ENCODE results near the gene SOD1.

SOD1 gene

DNA sequence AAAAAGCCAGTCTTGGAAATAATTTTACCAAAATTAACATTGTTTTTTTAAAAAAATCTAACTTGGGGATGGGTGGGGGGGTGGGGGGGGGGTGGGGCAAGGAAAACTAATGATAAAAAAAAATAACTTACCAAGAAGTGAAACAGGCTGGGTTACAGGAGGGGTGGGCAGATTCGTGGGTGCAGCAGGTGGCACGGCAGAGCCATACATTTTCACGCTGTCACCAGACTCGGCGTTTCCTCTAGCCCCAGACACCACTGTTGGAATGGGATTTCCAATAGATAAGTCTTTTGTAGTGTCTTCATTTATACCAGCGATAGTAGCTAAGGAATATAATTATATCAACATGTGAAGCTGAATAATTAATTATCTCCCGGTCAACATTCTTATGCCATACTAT, 25.4 kb downstream of the SOD1 start:
- Histone ChIP-seq H3K4ac (ENCODE audit: low read depth, low read length) (no peak overlapping the region), H3K18ac (ENCODE audit: low read length) (no peak overlapping the region), H4K5ac (ENCODE audit: low read length) (no peak overlapping the region), H2BK5ac (ENCODE audit: low read length) (no peak overlapping the region), H4K8ac (ENCODE audit: low read depth, low read length) (no peak overlapping the region), H3K9ac (ENCODE audit: low read length) (no peak overlapping the region), H2AK5ac (ENCODE audit: low read length) (no peak overlapping the region), H3K4me3 (ENCODE audit: low read length) (no peak overlapping the region), H3K56ac (ENCODE audit: low read length) (no peak overlapping the region), H3K4me1 (ENCODE audit: control insufficient read depth, low read depth, low read length) (no peaks in the 10 kb centered on the region), H3K4me2 (ENCODE audit: low read length) (no peak overlapping the region), H2BK120ac (ENCODE audit: low read depth, low read length) (no peak overlapping the region), H3K79me2 (ENCODE audit: control insufficient read depth, insufficient read depth, low read length) (no peaks in the 10 kb centered on the region), H3K79me1 (ENCODE audit: low read length) (peaks cover 3% of the 10 kb centered on the region), H3K27ac (ENCODE audit: low read depth, low read length) (no peak overlapping the region), H3K27me3 (ENCODE audit: insufficient read depth, low read length, poor library complexity) (no peaks in the 10 kb centered on the region), H3K23ac (ENCODE audit: low read length) (no peak overlapping the region), H3K36me3 (ENCODE audit: control insufficient read depth, insufficient read depth, low read length) (peaks cover 4% of the 10 kb centered on the region), H2BK15ac (replicated peaks; ENCODE audit: low read depth) (no peak overlapping the region)
- no CpG with 5 or more reads among the region's 7 CpGs for WGBS (ENCODE audit: extremely low coverage, insufficient coverage, low lambda C conversion rate)
- DNase-seq, result no peak

DNA sequence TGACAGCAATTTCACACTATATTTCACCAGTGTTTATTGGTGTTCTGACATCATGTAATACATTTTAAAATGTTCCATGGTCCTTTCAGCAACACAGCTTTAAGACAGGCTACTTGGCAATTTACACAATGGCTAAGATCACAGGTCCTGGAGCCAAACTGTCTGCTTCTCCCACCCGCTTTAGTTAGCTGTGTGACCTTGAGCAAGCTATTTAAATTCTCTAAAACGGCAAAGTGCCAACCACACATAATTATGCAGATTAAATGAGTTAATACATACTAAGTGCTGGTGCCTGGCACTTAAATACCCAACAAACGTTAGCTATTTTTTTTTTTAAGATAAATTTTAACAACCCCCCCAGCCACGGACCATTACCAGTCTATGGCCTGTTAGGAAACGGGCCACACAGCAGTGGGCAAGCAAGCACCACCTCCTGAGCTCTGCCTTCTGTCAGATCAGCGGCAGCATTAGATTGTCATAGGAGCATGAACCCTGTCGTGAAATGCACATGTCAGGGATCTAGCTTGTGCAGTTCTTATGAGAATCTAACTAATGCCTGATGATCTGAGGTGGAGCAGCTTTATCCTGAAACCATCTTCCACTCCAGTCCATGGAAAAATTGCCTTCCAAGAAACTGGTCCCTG, 26.9 kb downstream of the SOD1 start:
- no peak overlapping the region for H2BK120ac ChIP-seq (ENCODE audit: low read depth, low read length)
- no peak overlapping the region for H2BK15ac ChIP-seq (replicated peaks; ENCODE audit: low read depth)
- no peaks in the 10 kb centered on the region for H3K79me2 ChIP-seq (ENCODE audit: control insufficient read depth, insufficient read depth, low read length)
- no peak overlapping the region for H3K18ac ChIP-seq (ENCODE audit: low read length)
- H2AK5ac ChIP-seq (ENCODE audit: low read length), result no peak overlapping the region
- H3K27me3 ChIP-seq (ENCODE audit: insufficient read depth, low read length, poor library complexity), result no peaks in the 10 kb centered on the region
- H3K23ac ChIP-seq (ENCODE audit: low read length), result no peak overlapping the region
- peaks cover 3% of the 10 kb centered on the region for H3K79me1 ChIP-seq (ENCODE audit: low read length)
- no peaks in the 10 kb centered on the region for H3K4me1 ChIP-seq (ENCODE audit: control insufficient read depth, low read depth, low read length)
- no peak overlapping the region for H3K56ac ChIP-seq (ENCODE audit: low read length)
- no peak for DNase-seq
- WGBS (ENCODE audit: extremely low coverage, insufficient coverage, low lambda C conversion rate), result no CpG with 5 or more reads among the region's 7 CpGs
- no peak overlapping the region for H2BK5ac ChIP-seq (ENCODE audit: low read length)
- H3K4me2 ChIP-seq (ENCODE audit: low read length), result no peak overlapping the region
- H3K4ac ChIP-seq (ENCODE audit: low read depth, low read length), result no peak overlapping the region
- H3K27ac ChIP-seq (ENCODE audit: low read depth, low read length), result no peak overlapping the region
- H3K9ac ChIP-seq (ENCODE audit: low read length), result no peak overlapping the region
- H4K5ac ChIP-seq (ENCODE audit: low read length), result no peak overlapping the region
- no peak overlapping the region for H3K4me3 ChIP-seq (ENCODE audit: low read length)
- peaks cover 4% of the 10 kb centered on the region for H3K36me3 ChIP-seq (ENCODE audit: control insufficient read depth, insufficient read depth, low read length)
- H4K8ac ChIP-seq (ENCODE audit: low read depth, low read length), result no peak overlapping the region

DNA sequence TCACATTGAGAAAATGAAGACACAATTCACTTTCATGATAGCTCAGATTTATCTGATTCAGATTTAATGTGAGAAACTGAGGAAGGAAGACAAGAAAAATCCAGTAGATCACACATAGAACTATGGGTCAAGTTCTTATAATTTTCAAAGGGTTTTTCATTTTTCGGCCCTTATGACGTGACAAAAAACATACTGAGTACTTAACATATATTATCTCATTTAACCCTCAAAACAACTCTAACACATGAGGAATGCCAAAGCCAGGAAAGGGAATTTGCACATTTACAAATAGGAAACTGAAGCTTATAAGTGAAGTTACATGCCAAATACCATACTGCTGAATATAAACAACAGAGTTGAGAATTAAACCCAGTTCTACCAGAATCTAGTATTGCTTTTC, 27.6 kb downstream of the SOD1 start:
- no peak overlapping the region for H3K18ac ChIP-seq (ENCODE audit: low read length)
- H3K4me1 ChIP-seq (ENCODE audit: control insufficient read depth, low read depth, low read length), result no peaks in the 10 kb centered on the region
- H3K36me3 ChIP-seq (ENCODE audit: control insufficient read depth, insufficient read depth, low read length), result peaks cover 4% of the 10 kb centered on the region
- no peak for DNase-seq
- H4K8ac ChIP-seq (ENCODE audit: low read depth, low read length), result no peak overlapping the region
- H2BK120ac ChIP-seq (ENCODE audit: low read depth, low read length), result no peak overlapping the region
- no peak overlapping the region for H3K4ac ChIP-seq (ENCODE audit: low read depth, low read length)
- no peak overlapping the region for H3K4me2 ChIP-seq (ENCODE audit: low read length)
- no peak overlapping the region for H3K27ac ChIP-seq (ENCODE audit: low read depth, low read length)
- no peak overlapping the region for H3K9ac ChIP-seq (ENCODE audit: low read length)
- H3K4me3 ChIP-seq (ENCODE audit: low read length), result no peak overlapping the region
- H2BK5ac ChIP-seq (ENCODE audit: low read length), result no peak overlapping the region
- H4K5ac ChIP-seq (ENCODE audit: low read length), result no peak overlapping the region
- H3K27me3 ChIP-seq (ENCODE audit: insufficient read depth, low read length, poor library complexity), result no peaks in the 10 kb centered on the region
- H3K79me2 ChIP-seq (ENCODE audit: control insufficient read depth, insufficient read depth, low read length), result no peaks in the 10 kb centered on the region
- H3K56ac ChIP-seq (ENCODE audit: low read length), result no peak overlapping the region
- no CpG with 5 or more reads among the region's 2 CpGs for WGBS (ENCODE audit: extremely low coverage, insufficient coverage, low lambda C conversion rate)
- H3K23ac ChIP-seq (ENCODE audit: low read length), result no peak overlapping the region
- H2AK5ac ChIP-seq (ENCODE audit: low read length), result no peak overlapping the region
- no peak overlapping the region for H2BK15ac ChIP-seq (replicated peaks; ENCODE audit: low read depth)
- H3K79me1 ChIP-seq (ENCODE audit: low read length), result peaks cover 3% of the 10 kb centered on the region

DNA sequence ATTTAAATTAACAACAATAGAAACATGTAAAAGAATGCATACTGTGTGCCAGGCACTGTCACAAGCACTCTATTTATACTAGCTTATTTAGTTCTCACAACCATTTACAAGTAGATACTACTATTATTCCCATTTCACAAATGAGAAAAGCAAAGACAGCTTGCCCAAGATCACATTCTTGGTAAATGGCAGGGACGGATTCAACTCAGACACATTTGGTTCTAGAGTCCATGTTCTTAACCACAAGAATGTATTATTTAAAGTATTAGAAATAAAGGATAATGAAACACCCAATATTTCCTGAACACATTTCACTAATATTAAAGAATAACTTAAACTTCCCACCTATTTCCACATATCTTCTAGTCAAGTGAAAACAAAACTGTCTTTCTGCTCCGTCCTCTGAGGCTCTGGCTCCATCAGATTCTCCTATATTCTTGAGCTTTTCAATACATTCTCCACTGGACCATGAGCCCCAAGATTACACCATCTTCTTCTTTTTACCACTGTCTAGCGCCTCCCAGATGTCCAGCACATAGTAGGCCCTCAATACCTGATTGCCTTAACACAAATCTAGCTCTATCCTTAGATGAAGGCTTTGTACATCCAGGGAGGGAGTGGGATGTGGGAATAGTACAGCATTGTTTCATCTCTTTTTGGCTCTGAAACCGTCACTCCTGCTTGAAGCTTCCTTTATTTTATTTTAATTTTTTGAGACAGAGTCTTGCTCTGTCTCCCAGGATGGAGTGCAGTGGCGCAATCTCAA, 29.3 kb downstream of the SOD1 start:
- H3K4ac ChIP-seq (ENCODE audit: low read depth, low read length), result no peak overlapping the region
- H3K4me1 ChIP-seq (ENCODE audit: control insufficient read depth, low read depth, low read length), result no peaks in the 10 kb centered on the region
- no peak overlapping the region for H3K18ac ChIP-seq (ENCODE audit: low read length)
- H3K36me3 ChIP-seq (ENCODE audit: control insufficient read depth, insufficient read depth, low read length), result peaks cover 3% of the 10 kb centered on the region
- no peaks in the 10 kb centered on the region for H3K79me2 ChIP-seq (ENCODE audit: control insufficient read depth, insufficient read depth, low read length)
- no peaks in the 10 kb centered on the region for H3K27me3 ChIP-seq (ENCODE audit: insufficient read depth, low read length, poor library complexity)
- WGBS (ENCODE audit: extremely low coverage, insufficient coverage, low lambda C conversion rate), result no CpG with 5 or more reads among the region's 5 CpGs
- no peak overlapping the region for H3K23ac ChIP-seq (ENCODE audit: low read length)
- no peak overlapping the region for H2BK5ac ChIP-seq (ENCODE audit: low read length)
- no peak overlapping the region for H3K56ac ChIP-seq (ENCODE audit: low read length)
- no peak overlapping the region for H2AK5ac ChIP-seq (ENCODE audit: low read length)
- H3K9ac ChIP-seq (ENCODE audit: low read length), result no peak overlapping the region
- no peak overlapping the region for H4K5ac ChIP-seq (ENCODE audit: low read length)
- no peak overlapping the region for H4K8ac ChIP-seq (ENCODE audit: low read depth, low read length)
- H3K4me3 ChIP-seq (ENCODE audit: low read length), result no peak overlapping the region
- H2BK120ac ChIP-seq (ENCODE audit: low read depth, low read length), result no peak overlapping the region
- peaks cover 3% of the 10 kb centered on the region for H3K79me1 ChIP-seq (ENCODE audit: low read length)
- no peak overlapping the region for H3K27ac ChIP-seq (ENCODE audit: low read depth, low read length)
- no peak for DNase-seq
- H3K4me2 ChIP-seq (ENCODE audit: low read length), result no peak overlapping the region
- H2BK15ac ChIP-seq (replicated peaks; ENCODE audit: low read depth), result no peak overlapping the region

DNA sequence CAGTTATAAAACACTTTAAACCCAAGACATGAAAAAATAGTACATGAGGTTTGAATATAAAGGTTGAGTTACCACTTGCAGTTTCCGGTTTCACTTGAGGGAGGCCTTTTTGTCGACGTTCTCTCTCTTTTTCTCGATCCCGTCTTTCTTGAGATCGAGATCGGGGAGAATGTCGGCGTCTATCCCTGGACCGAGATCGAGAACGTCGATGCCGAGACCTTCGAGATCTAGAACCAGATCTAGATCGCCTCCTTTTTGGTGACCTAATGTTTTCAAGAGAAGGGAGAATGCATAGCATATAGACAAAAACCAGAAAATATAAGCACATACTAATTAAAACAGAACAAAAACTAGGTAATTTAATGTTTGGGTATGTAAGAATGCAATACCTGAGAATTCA, 33.7 kb downstream of the SOD1 start:
- H3K23ac ChIP-seq (ENCODE audit: low read length), result no peak overlapping the region
- WGBS (ENCODE audit: extremely low coverage, insufficient coverage, low lambda C conversion rate), result no CpG with 5 or more reads among the region's 16 CpGs
- no peak overlapping the region for H3K27ac ChIP-seq (ENCODE audit: low read depth, low read length)
- no peak overlapping the region for H3K18ac ChIP-seq (ENCODE audit: low read length)
- no peaks in the 10 kb centered on the region for H3K27me3 ChIP-seq (ENCODE audit: insufficient read depth, low read length, poor library complexity)
- no peak overlapping the region for H4K5ac ChIP-seq (ENCODE audit: low read length)
- no peaks in the 10 kb centered on the region for H3K79me1 ChIP-seq (ENCODE audit: low read length)
- H4K8ac ChIP-seq (ENCODE audit: low read depth, low read length), result no peak overlapping the region
- no peak overlapping the region for H2BK5ac ChIP-seq (ENCODE audit: low read length)
- no peak for DNase-seq
- H3K4ac ChIP-seq (ENCODE audit: low read depth, low read length), result no peak overlapping the region
- H2AK5ac ChIP-seq (ENCODE audit: low read length), result no peak overlapping the region
- H3K4me1 ChIP-seq (ENCODE audit: control insufficient read depth, low read depth, low read length), result no peaks in the 10 kb centered on the region
- H3K4me3 ChIP-seq (ENCODE audit: low read length), result no peak overlapping the region
- H2BK120ac ChIP-seq (ENCODE audit: low read depth, low read length), result no peak overlapping the region
- H2BK15ac ChIP-seq (replicated peaks; ENCODE audit: low read depth), result no peak overlapping the region
- H3K79me2 ChIP-seq (ENCODE audit: control insufficient read depth, insufficient read depth, low read length), result no peaks in the 10 kb centered on the region
- no peak overlapping the region for H3K4me2 ChIP-seq (ENCODE audit: low read length)
- peaks cover 4% of the 10 kb centered on the region for H3K36me3 ChIP-seq (ENCODE audit: control insufficient read depth, insufficient read depth, low read length)
- no peak overlapping the region for H3K56ac ChIP-seq (ENCODE audit: low read length)
- H3K9ac ChIP-seq (ENCODE audit: low read length), result no peak overlapping the region

Measured in mesendoderm (in vitro differentiated cells).